ENCODE results near the gene KIF11. TPM values are rescaled to one million over a fixed set of nuclear protein-coding genes. Genes with fewer than 3 reads are reported as not detected.

KIF11 gene
- total RNA-seq, 1 experiment from 2014 or later, result 14.2 TPM

GRCh38 chr10:92695679-92696605 is 103.0 kb downstream of the KIF11 start:
- Histone ChIP-seq H3K9me2 (replicated peaks; ENCODE audit: insufficient read depth, low read length) (no peaks in the 10 kb centered on the region), H3K4me1 (ENCODE audit: low read length) (peaks cover 59% of the 10 kb centered on the region), H3K9me3 (ENCODE audit: low read length) (no peaks in the 10 kb centered on the region), H4K20me1 (ENCODE audit: insufficient read depth, low read depth, low read length) (peaks cover 16% of the 10 kb centered on the region; the same call in 1 of the 2 replicates), H3K36me3 (ENCODE audit: insufficient read depth, low read length) (peaks cover 7% of the 10 kb centered on the region; the same call in 1 of the 2 replicates), H3K4me2 (ENCODE audit: low read depth, low read length, poor library complexity, severe bottlenecking) (no peak overlapping the region), H3K4me3 (ENCODE audit: low read length) (no peak overlapping the region), H3K27ac (ENCODE audit: low read length) (no peak overlapping the region), H3K9ac (ENCODE audit: low read length) (no peak overlapping the region), H3K27me3 (ENCODE audit: low read length) (no peaks in the 10 kb centered on the region), H2AFZ (ENCODE audit: low read length) (no peak overlapping the region), H3K79me2 (ENCODE audit: low read length) (peaks cover 12% of the 10 kb centered on the region; the same call in 1 of the 2 replicates)
- peak; percentile 40 for DNase-seq

- DNase-seq, result peak; percentile 40
- Histone ChIP-seq H3K9me3 (ENCODE audit: low read length) (no peaks in the 10 kb centered on the region), H3K4me2 (ENCODE audit: low read depth, low read length, poor library complexity, severe bottlenecking) (no peak overlapping the region), H4K20me1 (ENCODE audit: insufficient read depth, low read depth, low read length) (peaks cover 7% of the 10 kb centered on the region; the same call in 1 of the 2 replicates), H3K9ac (ENCODE audit: low read length) (no peak overlapping the region), H2AFZ (ENCODE audit: low read length) (no peak overlapping the region), H3K36me3 (ENCODE audit: insufficient read depth, low read length) (peaks cover 7% of the 10 kb centered on the region; the same call in 1 of the 2 replicates), H3K4me1 (ENCODE audit: low read length) (peaks cover 51% of the 10 kb centered on the region), H3K4me3 (ENCODE audit: low read length) (no peak overlapping the region), H3K27ac (ENCODE audit: low read length) (peak overlapping the region; percentile 72), H3K79me2 (ENCODE audit: low read length) (peaks cover 4% of the 10 kb centered on the region; the same call in 1 of the 2 replicates), H3K27me3 (ENCODE audit: low read length) (no peaks in the 10 kb centered on the region), H3K9me2 (replicated peaks; ENCODE audit: insufficient read depth, low read length) (no peaks in the 10 kb centered on the region)
Measured at GRCh38 chr10:92696606-92697383, 103.9 kb downstream of the KIF11 start.

DNA sequence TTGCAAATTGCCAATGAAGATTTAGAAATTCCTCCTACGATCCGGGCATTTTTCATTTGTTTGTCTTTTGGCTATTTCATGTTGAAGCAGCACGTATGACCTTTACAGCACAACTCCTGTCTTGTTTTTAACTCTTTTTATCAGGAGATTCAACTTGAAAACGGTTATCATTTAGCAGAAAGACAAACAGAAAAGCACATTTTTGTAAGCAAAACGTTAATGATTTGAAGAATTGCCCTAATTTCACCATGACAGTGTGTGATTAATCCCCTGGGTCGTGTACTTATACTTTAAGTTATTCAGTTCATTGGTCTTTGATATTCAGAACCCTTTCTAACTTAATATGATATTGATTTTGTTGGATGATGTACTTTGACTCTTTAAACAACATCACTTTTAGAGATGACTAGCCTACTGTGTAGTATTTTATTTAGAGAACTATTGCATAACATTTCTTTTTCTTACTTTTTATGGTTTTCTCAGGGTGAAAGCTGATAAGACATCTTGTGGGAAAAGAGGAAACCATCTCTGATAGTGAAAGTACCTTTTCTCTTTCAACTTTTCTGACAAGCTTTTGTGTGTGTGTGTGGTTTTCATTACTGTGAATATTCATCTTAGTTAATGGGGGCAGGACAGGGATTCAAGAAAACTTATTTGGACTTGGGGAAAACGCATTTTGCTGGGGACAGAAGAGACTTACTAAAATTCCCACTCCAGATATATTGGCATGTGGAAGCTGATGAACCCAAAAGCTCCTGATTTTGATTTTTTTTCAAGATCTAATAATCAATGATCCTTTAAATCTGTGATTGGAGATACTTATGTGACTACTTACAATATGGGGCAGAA is 105.0 kb downstream of the KIF11 start:
- Histone ChIP-seq H3K9me3 (ENCODE audit: low read length) (no peaks in the 10 kb centered on the region), H2AFZ (ENCODE audit: low read length) (no peak overlapping the region), H3K9ac (ENCODE audit: low read length) (no peak overlapping the region), H3K9me2 (replicated peaks; ENCODE audit: insufficient read depth, low read length) (no peaks in the 10 kb centered on the region), H3K79me2 (ENCODE audit: low read length) (no peaks in the 10 kb centered on the region), H3K4me2 (ENCODE audit: low read depth, low read length, poor library complexity, severe bottlenecking) (peak overlapping the region; percentile 9), H3K4me3 (ENCODE audit: low read length) (no peak overlapping the region), H3K27ac (ENCODE audit: low read length) (peak overlapping the region; percentile 72), H4K20me1 (ENCODE audit: insufficient read depth, low read depth, low read length) (no peaks in the 10 kb centered on the region), H3K4me1 (ENCODE audit: low read length) (peaks cover 48% of the 10 kb centered on the region), H3K36me3 (ENCODE audit: insufficient read depth, low read length) (peaks cover 3% of the 10 kb centered on the region; the same call in 1 of the 2 replicates), H3K27me3 (ENCODE audit: low read length) (no peaks in the 10 kb centered on the region)
- peak; percentile 45 for DNase-seq

GRCh38 chr10:92699193-92699517 is 106.2 kb downstream of the KIF11 start:
- no peaks in the 10 kb centered on the region for H3K27me3 ChIP-seq (ENCODE audit: low read length)
- peaks cover 3% of the 10 kb centered on the region; the same call in 1 of the 2 replicates for H3K36me3 ChIP-seq (ENCODE audit: insufficient read depth, low read length)
- H3K9ac ChIP-seq (ENCODE audit: low read length), result peak overlapping the region; percentile 68
- no peak overlapping the region for H3K27ac ChIP-seq (ENCODE audit: low read length)
- H3K4me1 ChIP-seq (ENCODE audit: low read length), result peaks cover 39% of the 10 kb centered on the region
- no peaks in the 10 kb centered on the region for H3K9me3 ChIP-seq (ENCODE audit: low read length)
- H3K9me2 ChIP-seq (replicated peaks; ENCODE audit: insufficient read depth, low read length), result no peaks in the 10 kb centered on the region
- H3K4me3 ChIP-seq (ENCODE audit: low read length), result peak overlapping the region; percentile 60
- H3K4me2 ChIP-seq (ENCODE audit: low read depth, low read length, poor library complexity, severe bottlenecking), result peak overlapping the region; percentile 80
- H4K20me1 ChIP-seq (ENCODE audit: insufficient read depth, low read depth, low read length), result no peaks in the 10 kb centered on the region
- peak overlapping the region; percentile 84 for H2AFZ ChIP-seq (ENCODE audit: low read length)
- DNase-seq, result no peak
- no peaks in the 10 kb centered on the region for H3K79me2 ChIP-seq (ENCODE audit: low read length)

- Histone ChIP-seq H3K79me2 (ENCODE audit: low read length) (no peaks in the 10 kb centered on the region), H4K20me1 (ENCODE audit: insufficient read depth, low read depth, low read length) (no peaks in the 10 kb centered on the region), H3K27me3 (ENCODE audit: low read length) (no peaks in the 10 kb centered on the region), H3K4me3 (ENCODE audit: low read length) (peak overlapping the region; percentile 60), H3K4me2 (ENCODE audit: low read depth, low read length, poor library complexity, severe bottlenecking) (peak overlapping the region; percentile 80), H2AFZ (ENCODE audit: low read length) (peak overlapping the region; percentile 84), H3K9ac (ENCODE audit: low read length) (peak overlapping the region; percentile 68), H3K9me3 (ENCODE audit: low read length) (no peaks in the 10 kb centered on the region), H3K9me2 (replicated peaks; ENCODE audit: insufficient read depth, low read length) (no peaks in the 10 kb centered on the region), H3K36me3 (ENCODE audit: insufficient read depth, low read length) (0 out of 2 replicates have a peak, but pooled peaks cover under 1% of the 10 kb centered on the region), H3K27ac (ENCODE audit: low read length) (no peak overlapping the region), H3K4me1 (ENCODE audit: low read length) (peaks cover 39% of the 10 kb centered on the region)
- peak; percentile 65 for DNase-seq
Measured at GRCh38 chr10:92699518-92700381, 106.8 kb downstream of the KIF11 start.

DNA sequence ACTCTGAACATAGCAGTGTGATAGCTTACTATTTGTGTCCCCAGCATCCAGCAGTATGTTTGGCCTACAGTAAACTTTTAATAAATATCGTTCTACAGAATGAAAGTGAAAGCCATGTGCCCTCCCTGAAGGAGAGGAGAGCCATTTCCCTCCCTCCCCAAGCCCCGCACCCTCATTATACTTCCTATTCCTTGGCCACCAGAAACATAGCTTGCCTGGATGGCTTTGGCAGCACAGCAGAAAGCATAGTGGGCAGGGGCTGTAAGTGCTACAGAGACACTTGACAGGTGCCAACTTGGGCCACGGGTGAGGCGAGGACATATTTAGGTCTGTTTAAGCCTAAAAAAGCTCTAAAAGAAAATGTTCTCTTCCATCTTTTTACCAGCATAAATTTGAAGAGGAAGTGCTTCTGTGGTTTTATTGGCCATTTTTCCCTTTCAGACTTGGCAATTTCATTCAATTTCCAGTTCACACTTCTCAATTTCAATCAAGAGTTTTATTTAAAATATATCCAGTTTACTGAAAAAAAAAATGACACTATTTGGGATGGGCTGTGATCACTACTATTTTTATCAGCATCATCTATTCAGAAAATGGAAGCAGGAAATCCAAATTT is 109.5 kb downstream of the KIF11 start:
- Histone ChIP-seq H2AFZ (ENCODE audit: low read length) (0 out of 2 replicates have a peak overlapping the region, but pooled peaks have one; percentile 36), H3K27me3 (ENCODE audit: low read length) (no peaks in the 10 kb centered on the region), H3K4me3 (ENCODE audit: low read length) (no peak overlapping the region), H3K27ac (ENCODE audit: low read length) (no peak overlapping the region), H3K4me1 (ENCODE audit: low read length) (peaks cover 35% of the 10 kb centered on the region), H3K36me3 (ENCODE audit: insufficient read depth, low read length) (no peaks in the 10 kb centered on the region), H3K79me2 (ENCODE audit: low read length) (no peaks in the 10 kb centered on the region), H4K20me1 (ENCODE audit: insufficient read depth, low read depth, low read length) (no peaks in the 10 kb centered on the region), H3K9ac (ENCODE audit: low read length) (no peak overlapping the region), H3K4me2 (ENCODE audit: low read depth, low read length, poor library complexity, severe bottlenecking) (peak overlapping the region; percentile 29), H3K9me3 (ENCODE audit: low read length) (no peaks in the 10 kb centered on the region), H3K9me2 (replicated peaks; ENCODE audit: insufficient read depth, low read length) (no peaks in the 10 kb centered on the region)
- peak; percentile 36 for DNase-seq
